SK-MEL-5 (cell line): ENCODE results near the gene PARM1. TPM values are rescaled to one million over a fixed set of nuclear protein-coding genes. Genes with fewer than 3 reads are reported as not detected.

Experiments
- DNase-seq: peaks from one replicate; pipeline ENCODE4 v3.0.0-alpha.2; 2016; ENCODE audit warnings: low read depth, low spot score
- in situ Hi-C: cut with HindIII; loops from 2 replicates; pipeline ENCODE4 v1.10.0; 2016; ENCODE audit warnings: low sequenced_read_pairs, high pct_unique_total_duplicates, low pct_unique_long_range_greater_than_20kb
- total RNA-seq: library from RNA; depleted of rRNA; stranded (reverse); fragments of >200 nt; shearing (Covaris generic); gene quantifications from 2 replicates; pipeline ENCODE4 v1.2.3, GENCODE V29; 2014

Gene PARM1
- total RNA-seq, 1 experiment from 2014 or later: not detected

DNA sequence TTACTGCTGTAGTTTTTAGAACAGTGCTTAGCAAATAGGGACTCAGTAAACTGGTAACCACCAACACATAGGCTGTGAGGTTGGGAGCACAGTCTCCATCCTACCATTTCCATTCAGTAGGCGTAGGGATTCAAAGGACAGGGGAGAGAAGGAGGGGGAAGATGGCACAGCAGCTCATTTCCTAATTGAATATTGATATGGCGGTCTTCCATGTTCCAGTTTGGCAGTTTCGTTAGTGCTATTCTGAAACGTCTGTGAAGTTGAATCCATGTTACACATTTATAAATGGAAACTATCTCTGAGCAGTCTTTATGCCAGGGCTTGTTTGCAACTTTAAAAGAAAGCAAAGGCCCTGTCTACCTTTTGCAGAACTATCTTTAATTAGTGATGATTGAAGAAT, 105.5 kb downstream of the PARM1 start:
- in situ Hi-C loops: no loop called here
- DNase-seq: no peak

DNA sequence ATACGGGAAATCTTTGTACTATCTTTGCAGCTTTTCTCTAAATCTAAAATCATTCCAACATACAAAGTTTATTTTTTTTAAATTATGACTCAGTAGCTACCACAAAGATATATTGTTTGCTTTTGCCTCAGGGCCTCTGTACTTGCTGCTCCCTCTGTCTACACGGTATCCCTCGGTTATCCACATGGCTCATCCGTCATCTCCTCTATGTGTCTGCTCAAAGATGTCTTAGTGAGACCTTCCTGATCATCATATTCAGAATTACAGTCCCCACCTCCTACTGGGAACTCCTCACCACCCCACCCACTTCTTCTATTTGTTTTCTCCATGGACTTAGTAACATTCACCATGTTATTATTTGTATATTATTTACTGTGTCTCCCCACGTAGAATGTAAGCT, 107.8 kb downstream of the PARM1 start:
- no peak for DNase-seq

DNA sequence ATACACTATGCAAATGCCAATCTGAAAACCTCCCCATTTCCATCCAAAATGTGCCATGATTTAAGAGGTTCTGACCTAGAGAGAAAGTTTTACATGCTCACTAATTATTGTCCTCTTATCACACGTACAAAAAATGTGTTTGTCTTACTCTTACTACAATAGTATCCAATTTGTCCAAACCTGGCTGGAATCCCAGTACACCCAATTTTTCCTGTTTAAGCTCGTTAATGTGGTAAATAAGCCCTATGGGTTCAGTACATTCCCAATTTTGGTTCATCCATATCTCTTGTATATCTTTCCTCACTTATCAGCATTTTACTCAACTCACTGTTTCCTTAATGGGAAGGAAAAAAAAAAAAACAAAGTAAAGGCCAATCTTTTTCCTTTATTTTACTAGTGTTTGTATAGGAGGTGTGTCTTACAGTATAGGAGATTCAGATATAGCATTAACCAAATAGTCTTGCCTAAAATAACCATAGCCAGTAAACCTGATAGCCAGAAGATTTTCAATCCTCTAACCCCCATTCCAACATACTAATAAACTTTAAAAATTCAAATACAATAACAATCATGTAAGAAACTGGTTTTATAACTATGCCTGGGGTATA, 109.8 kb downstream of the PARM1 start:
- no peak for DNase-seq
- in situ Hi-C loops: no loop called here

More for the DNA sequence above, 107.8 kb downstream of the PARM1 start:
- in situ Hi-C loops: no loop called here

DNA sequence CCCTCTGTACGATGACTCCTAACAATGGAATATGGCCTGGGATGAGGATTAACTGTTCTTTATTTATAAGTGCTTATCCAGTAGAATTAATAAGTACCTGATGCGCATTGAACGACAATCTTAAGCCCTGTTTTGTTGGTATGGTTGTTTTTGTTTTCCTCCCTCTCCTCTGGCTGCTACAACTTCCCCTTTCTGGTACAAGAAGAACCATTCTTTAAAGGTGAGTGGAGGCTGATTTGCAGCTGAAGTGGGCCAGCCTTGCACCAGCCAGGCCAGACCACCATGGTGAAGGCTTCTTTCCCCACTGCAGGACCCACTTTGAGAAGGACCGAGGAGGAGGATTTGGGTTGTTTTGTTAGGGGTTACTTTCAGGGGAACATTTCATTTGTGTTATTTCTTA, 113.3 kb downstream of the PARM1 start:
- DNase-seq: no peak
- in situ Hi-C loops: no loop called here

DNA sequence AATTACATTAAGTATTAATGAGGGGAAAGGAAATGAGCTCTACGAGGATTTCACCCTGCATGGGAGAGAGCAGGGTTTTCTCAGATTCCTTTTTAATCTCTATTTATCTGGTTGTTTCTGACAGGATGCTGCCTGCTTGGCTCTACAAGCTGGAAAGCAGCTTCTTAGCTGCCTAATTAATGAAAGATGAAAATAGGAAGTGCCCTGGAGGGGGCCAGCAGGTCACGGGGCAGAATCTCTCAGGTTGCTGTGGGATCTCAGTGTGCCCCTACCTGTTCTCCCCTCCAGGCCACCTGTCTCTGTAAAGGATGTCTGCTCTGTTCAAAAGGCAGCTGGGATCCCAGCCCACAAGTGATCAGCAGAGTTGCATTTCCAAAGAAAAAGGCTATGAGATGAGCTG, 113.7 kb downstream of the PARM1 start:
- no peak for DNase-seq
- in situ Hi-C loops: no loop called here

DNA sequence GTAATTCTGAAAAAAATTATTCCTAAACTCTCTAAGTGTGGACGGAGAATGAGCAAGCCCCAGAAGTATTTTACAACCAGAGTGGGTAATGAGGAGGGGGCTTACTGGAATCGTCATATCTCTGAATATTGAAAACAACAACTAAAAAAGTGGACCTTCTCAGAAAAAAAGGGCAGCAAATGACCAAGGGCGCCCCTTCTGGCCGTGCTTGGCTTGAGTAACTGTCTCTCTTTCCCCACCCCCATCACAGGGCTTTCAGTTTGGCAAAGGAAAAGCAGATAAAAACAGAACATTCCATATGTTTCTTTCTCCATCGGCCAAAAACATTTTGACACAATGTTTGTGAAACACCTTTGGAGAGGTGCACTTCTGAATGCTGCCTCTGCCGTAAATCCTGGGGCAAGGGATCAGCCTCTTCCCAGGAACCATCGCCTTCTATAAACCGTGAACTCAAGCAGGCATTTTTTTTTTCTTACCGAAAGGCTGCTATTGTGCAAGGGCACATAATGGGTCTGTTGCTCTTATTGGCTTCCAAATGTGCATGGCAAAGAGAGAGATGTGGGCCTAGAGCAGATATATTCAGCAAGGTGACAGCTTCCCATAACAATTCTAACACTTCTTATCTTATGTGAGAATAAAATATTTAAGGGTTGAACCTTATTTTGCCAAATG, 115.4 kb downstream of the PARM1 start:
- DNase-seq: peak; percentile 41
- in situ Hi-C loops: no loop called here

DNA sequence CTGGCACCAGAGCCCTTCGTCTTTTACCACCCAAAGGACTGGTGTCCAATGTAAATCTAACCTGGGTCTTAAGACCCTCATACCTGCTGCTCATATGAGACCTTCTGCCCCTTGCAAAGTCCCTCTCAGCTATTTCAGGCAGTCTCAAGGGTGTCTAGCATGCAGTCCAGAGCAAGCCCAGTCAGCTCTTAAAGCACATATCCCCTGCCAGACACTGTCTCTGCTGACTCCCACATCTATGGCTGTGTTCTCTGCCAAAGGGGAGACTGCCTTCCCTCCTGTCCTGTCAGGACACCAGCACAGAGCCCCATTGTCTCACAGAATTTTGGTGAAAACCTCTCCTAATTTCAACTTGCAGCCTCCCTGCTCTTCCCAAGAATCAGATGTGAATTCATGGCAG, 118.5 kb downstream of the PARM1 start:
- no peak for DNase-seq
- in situ Hi-C loops: no loop called here

DNA sequence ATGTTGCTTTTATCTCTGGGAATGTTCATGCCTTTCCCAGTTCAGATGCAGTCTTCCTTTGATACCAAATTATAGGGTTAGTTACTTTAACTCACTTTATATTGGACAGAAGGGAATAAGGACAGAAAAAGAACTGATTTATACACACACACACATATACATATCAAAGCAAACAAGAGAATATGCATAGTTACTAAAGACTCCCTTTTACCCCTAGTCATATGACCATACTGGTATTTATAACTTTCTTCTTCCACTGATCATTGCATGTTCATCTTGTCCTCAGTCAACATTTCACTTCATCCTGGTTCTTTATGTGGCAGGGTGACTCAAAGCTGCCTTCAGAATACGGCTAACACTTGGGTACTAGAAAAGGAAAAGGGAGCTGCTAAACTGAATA, 120.4 kb downstream of the PARM1 start:
- in situ Hi-C loops: no loop called here
- DNase-seq: no peak

DNA sequence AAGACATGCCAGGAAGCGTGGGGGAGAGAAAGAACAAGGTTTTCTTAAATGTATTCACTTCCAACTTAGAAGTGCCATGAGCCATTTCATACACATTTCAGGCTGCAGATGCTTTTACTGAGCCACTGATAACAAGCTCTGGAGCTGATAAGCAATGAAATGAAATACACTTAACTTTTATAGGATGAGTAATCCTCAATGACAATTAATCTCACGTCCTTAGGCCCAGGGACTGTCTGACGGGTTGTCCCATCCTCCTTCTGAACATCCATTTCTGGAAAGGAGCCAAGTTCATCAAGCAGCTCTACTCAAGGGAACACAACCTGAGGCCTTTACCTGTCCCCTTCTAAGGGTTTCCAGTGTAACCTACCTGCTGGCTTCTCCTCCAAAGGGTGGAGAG, 121.2 kb downstream of the PARM1 start:
- in situ Hi-C loops: no loop called here
- no peak for DNase-seq

DNA sequence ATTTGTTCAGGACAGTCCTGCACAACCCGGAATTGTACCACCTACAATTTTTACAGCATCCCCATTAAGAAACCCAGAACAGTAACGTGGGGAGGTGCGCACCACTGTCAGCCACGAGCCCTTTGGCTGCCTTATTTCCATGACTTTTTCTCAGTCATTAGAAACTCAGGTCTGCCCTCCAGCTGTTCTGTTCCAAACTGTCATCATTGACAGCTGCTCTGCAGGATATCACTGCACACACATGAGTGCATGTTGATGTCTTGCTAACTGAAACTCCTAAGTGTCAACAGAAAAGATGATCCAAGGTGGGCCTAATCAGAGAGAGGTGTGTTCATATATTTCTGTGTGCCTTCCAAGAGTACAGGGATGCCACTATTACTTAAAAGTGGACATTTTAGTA, 123.4 kb downstream of the PARM1 start:
- in situ Hi-C loops: no loop called here
- DNase-seq: no peak

DNA sequence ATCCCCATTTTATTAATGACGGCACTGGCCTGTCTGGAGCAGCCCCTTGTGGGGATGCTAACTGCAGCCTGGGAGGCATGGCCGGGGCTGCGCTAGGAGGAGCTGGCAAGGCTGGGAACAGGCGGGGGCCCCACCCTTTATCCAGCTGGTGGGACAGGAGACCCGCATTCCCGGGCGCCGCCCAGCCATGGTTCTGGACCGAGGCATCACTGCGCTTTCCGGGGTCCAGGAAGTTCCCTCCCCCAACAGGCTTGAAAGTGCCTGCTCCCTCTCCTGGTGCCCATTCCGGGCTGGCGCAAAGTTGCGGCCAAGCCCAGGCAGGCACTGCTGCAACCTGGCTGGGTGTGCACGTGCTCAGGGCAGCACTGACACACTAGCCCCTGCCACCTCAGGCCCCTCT, 124.5 kb downstream of the PARM1 start:
- DNase-seq: no peak
- in situ Hi-C loops: no loop called here

DNA sequence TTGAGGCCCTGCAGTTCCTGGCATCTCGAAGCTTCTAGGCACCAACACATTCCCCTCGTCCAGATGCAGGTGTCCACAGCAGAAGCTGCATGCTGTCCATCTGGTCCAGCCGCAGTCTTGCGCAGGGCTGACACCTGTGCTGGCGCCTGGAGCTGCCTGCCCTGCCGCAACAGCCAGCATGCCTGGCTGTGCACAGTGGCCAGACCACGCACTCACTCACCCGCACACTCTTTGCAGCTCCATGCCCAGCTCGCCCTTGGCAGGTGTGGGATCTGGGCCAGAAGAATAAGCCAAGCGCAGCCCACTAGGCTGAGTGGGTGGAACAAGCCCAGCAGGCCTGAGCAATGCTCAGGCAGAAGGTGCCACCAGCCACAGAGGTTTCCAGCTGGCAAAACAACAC, 125.6 kb downstream of the PARM1 start:
- no peak for DNase-seq
- in situ Hi-C loops: no loop called here

DNA sequence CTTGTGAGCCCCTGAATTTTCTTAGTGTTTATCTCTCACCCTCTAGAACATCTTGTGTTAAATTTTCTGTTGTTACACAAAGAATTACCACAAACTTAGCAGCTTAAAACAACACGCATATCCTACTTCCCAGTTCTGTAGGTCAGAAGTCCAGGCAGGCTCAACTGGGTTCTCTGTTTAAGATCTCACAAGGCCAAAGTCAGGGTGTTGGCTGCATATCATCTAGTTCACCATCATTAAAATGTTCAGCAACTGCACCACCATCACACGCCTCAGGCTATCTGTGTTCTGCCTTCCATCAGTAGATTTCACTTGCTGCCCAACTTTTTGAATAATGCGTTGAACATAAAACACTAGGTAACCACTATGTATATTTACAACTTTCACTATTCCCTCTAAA, 130.5 kb downstream of the PARM1 start:
- in situ Hi-C loops: no loop called here
- no peak for DNase-seq

DNA sequence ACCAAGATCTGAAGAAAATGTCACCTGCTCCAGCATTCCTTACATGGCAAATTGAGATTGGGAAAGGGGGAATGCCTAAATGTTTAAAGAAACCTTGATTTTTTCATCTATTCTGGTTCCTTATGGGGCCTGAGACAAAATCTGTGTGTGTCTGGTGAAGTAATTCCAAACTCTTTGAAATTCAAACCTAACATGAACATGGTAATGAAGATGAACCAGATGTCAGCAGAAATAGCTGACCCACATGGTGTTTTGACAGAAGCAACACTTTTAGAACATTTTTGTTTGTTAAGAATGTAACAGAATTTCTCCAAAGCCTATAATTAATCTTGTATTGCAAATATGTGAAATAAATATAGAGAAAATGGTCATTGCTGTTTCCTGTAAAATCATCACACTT, 133.0 kb downstream of the PARM1 start:
- in situ Hi-C loops: no loop called here
- no peak for DNase-seq

DNA sequence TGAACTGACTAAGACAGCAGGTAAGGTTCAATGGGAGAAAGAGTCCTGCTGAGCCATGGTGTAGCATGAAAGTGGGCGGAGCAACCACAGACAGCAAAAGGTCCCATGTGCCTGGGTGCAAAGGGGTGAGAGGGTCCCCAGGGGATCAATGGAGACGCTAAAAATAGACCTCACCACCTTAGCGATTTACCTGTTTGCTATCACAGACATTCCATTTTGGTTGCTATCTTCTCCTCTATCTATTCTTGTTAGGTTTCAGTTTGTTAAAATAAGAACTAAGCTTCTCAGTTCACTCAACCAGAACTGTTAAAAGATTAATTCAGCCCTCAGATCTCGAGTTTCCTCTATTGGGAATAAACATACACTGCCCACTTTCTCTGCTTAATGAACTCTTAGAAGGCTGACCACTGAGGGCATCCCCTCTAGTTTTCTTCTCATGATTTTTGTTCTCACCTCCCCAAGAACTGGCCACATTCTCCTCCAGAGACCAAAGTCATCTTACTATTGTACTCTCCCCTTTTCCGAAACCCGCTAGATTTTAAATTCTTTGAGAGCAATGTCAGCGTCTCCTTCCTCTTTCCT, 136.7 kb downstream of the PARM1 start:
- DNase-seq: no peak
- in situ Hi-C loops: no loop called here

DNA sequence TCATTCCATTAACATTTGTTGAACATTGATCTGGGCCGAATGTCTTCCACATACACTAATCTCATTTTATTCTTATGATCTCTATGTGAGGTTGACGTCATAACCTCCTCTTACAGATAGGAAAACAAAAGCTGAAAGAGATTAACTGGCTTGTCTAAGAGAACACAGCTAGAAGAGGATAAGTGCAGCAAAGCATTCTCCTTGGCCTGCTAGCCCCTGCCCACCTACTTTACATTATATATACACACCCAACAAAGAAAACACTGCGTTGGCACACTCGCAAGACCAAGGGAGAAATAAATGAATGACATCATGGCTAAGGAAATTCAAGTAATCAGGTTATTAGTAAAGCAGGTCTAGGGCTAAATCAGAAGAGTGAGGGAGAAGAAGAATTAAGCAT, 138.4 kb downstream of the PARM1 start:
- no peak for DNase-seq
- in situ Hi-C loops: no loop called here

DNA sequence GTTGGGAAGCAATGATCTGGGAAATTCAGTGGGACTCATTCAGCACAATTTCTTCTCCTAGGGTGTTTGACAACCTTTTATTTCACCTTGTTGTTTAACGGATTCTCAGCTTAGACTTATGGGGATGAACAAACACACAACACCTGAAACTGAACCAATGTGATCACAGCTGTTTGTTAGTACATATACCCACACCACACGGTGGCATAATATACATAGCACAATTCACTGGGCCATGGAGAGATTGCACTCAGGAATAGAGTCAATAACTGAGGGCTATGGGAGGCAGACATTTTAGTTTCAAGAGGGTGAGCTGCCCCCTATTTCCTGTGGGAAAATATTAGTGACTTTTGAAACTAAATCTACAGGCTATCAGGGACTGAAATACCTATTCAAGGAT, 148.0 kb downstream of the PARM1 start:
- in situ Hi-C loops: no loop called here
- DNase-seq: no peak

DNA sequence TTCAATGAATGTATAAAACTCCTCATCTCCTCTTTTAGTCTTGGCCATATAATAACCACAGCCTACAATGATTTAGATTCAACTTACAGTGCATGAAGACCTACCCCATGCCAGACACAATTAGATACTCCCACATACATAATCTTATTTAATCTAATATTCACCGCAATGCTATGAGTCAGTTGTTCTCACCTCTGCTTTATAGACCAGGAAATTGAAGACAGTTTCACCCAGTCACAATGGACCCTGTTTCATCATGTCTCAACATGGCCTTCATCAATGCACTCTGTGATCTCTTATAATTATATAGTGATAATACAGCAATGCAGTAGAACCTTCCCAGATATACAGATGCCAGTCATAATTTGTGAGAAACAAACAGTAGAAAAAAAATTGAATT, 148.6 kb downstream of the PARM1 start:
- no peak for DNase-seq
- in situ Hi-C loops: no loop called here

DNA sequence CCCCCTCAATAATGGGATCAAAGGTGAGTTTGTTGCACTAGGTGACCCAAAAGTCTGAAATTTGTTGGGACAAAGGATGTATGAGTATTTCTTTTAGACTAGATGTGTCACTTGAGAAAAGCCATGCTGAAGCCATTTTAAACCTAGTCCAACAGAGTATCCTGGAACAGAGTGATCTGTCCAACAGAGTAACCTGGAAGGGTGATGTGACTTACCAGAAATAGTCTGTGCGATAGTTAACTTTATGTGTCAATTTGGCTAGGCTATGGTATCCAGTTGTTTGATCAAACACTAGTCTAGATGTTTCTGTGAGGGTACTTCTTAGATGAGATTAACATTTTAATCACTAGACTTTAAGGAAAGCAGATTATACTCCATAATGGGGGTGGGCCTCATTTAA, 154.5 kb downstream of the PARM1 start:
- in situ Hi-C loops: no loop called here

More for the DNA sequence above, 154.5 kb downstream of the PARM1 start:
- DNase-seq: no peak
